NCI-H2029 treated with DMSO at 0.1 percent for 48 hours (cell line): ENCODE results near the gene SNAP23.
A peak's percentile ranks its signal among the peaks of the same experiment; 100 is the strongest.

ENCODE experiments used
- DNase-seq: peaks from one replicate; lab custom pipeline; 2025; lab: John Stamatoyannopoulos, UW

SNAP23 gene

GRCh38 chr15:42495361-42496212, at the start of gene SNAP23:
TSS of gene SNAP23 (plus strand) at chr15:42495634. CDS start at chr15:42511847, 16,213 bp downstream.
- DNase-seq = peak; percentile 19

- no peak for DNase-seq
Measured at GRCh38 chr15:42447599-42447998, 47.8 kb upstream of the SNAP23 start.

GRCh38 chr15:42448281-42448680, 47.2 kb upstream of the SNAP23 start:
- DNase-seq = no peak

DNA sequence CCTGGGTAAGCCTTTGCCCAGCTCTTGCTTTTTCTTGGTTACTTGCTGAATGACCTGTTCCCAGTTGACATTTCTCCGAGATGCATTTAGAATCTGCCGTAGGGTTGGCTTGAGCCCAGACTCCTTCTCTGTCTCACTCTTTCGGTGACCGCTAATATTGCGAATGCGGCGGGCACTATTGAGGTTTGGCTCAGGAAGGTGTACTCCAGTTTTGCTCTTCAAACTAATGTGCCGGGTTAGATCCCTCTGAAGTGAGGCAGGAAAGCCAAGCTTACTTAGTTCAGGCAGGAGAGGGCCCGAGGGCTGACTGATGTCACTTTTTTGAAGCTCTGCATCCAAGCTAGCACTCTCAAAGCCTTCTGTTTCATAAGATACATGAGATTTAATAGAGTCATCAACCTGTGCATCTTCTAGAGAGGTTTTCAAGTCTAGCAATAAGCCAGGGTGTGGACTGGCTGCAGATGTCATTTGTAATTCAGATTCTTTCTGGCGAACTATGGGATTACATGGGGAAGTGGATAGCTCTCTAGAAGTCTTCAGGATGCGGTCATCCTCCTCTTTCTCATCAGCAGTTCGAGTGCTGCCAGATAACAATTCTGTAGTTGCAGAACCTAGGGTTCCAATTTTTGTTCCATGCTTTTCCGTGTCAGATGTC, 45.5 kb upstream of the SNAP23 start:
- no peak for DNase-seq

DNA sequence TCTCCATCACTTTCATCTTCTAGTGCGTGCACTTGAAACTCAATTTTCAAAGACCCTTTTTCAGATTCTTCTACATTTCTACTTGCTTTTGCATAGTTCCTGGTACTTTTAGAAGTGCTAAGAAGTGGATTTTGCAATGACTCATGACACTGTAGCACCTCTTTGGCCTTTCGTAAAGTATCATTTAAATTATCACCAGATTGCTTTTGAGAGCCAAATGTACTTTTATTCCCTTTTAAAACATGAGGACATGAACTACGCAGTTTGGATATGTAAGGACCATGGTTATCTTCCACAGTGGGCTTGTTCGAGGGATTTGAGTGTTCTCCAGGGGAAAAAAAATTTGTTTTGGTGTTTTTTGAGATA, 45.0 kb upstream of the SNAP23 start:
- no peak for DNase-seq

- DNase-seq = no peak
Measured at GRCh38 chr15:42453826-42454225, 41.6 kb upstream of the SNAP23 start.

- DNase-seq = no peak
Measured at GRCh38 chr15:42456531-42456930, 38.9 kb upstream of the SNAP23 start.

DNA sequence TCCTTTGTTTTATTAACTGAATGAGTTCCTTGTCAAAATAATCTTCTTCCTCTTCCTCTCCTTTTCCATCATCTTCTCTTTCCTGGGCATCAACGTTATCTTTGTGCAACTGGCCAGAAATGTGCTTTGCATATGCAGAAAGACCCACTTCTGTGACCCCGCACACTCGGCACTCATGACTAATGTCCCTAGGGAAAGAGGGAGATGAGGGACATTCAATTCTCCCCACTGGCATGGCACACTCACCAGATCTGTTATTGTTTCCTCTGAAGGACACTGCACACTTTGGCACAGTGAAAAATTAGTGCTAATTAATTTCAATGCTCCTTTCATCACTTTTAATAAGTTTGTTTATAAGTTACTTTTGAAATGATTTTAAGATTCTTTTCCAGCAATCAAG, 38.5 kb upstream of the SNAP23 start:
- DNase-seq = no peak

DNA sequence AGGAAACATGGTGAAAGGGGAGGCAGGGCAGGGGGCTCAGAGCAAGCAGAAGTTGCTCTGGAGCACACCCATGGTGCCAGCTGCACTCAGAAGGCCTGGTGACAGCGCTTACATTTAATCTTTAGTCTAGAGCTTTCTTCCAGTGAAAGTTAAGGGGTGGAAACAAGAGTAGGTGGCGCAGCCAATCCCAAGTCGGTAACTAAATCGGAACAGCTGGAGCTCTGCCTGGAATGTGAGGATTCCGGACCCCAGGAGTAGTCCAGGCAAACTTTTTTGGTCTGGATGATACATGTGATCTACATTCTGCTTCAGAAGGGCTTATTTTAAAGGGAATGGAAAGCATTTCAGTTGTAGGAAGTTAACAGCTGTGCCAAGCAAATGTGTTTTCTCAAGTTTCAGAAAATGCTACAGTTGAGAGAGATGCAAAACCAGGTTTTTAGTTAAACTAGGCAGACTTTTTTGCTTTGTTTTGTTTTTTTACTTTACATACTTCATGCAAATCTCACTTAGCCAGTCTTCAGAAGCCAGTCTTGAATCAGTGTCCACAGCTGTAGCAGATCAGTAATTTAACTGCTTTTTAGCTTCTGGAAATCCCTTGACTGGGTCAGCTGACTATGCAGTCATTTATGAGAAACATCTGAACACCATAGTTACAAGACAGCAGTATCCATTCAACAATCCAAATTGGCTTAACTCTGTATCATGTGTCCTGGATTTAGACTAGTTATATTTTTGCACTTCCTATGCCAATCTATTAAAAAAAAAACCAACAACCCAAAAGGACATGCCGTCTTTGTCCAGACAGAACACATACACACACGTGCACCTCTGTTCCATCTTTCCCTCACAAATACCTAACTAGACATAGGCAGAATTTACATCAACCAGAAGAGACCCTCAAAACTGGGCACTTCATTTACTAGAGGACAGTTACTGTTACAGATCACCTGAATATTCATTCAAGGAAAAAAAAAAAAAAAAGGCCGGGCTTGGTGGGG, 37.7 kb upstream of the SNAP23 start:
- DNase-seq = no peak

DNA sequence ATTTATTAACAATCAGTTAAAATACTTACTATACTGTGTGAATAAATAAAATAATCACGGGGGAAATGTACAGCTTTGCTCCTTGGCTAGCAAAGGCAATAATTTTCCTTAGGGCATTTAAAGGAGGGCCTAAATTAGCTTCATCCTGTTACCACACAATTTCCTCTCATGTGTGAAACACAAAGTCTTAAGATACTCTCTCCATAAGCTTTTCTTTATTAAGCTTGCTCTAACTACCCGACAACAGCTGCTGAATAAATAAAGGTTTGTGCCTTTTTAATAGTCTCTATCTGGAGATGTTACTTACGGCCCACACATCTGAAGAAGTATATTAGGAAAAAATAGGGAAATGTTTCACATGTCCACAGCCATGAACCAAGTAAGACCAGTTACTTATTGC, 34.2 kb upstream of the SNAP23 start:
- DNase-seq = no peak

GRCh38 chr15:42465520-42466259, 29.7 kb upstream of the SNAP23 start:
- no peak for DNase-seq

DNA sequence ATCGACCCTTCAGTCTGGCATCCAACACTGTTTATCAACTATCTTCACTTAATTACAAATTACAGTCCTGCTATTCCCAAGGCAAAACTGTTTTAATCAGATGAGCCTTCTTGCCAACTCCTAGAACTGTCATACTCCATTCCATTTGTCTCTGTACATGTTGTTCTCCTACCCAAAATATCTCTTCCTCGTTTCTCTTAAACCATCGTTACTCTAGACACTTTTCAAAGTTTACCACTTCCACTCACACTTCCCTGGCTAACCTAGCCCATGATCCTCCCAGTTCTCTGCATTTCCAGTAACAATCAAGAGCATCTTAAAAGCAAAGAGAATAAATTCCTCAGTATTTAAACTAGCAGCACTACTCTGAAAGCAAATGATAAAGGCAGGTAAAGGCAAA, 24.4 kb upstream of the SNAP23 start:
- no peak for DNase-seq

GRCh38 chr15:42474827-42475226, 20.6 kb upstream of the SNAP23 start:
- no peak for DNase-seq

DNA sequence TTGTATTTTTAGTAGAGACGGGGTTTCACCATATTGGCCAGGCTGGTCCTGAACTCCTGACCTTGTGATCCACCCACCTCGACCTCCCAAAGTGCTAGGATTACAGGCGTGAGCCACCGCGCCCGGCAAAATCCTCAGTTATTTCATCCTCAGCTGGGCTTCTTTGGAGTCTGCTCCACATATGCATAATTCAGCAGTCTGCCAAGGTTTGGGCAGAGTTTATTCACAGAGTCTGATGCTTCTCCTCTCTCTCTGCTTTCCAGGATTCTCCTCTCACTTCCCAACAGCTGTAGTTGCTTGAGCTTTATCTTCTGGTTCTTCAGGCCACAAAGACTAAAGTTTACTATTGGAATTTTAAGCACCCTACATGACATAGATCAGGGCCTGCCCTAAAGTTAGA, 12.7 kb upstream of the SNAP23 start:
- DNase-seq = no peak

GRCh38 chr15:42483677-42484076, 11.8 kb upstream of the SNAP23 start:
- no peak for DNase-seq

DNA sequence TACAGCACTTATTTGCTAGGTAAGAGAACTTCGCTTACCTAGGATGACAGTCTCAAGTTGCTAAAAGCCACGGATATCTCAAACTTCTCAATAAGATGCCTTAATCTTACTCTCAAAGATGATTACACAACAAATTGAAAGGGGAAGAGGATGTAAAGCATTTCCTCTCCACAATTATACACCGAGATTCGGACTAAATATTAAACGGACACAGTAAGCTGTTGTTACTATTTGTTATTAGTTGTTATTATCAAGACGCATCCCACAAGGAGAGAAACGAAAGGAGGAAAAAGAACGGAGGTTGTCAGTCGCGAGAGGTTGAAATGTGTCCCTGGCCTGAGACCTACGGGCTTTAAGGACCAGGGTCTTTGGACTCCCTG, 5.2 kb upstream of the SNAP23 start:
- DNase-seq = no peak

GRCh38 chr15:42490671-42491538, 4.5 kb upstream of the SNAP23 start, which contains the start of gene ZNF106:
TSS of gene ZNF106 (minus strand) at chr15:42491141. CDS start at chr15:42472289, 18,852 bp downstream.
- peak; percentile 66 for DNase-seq

GRCh38 chr15:42491539-42492225, 3.8 kb upstream of the SNAP23 start:
- DNase-seq = no peak

DNA sequence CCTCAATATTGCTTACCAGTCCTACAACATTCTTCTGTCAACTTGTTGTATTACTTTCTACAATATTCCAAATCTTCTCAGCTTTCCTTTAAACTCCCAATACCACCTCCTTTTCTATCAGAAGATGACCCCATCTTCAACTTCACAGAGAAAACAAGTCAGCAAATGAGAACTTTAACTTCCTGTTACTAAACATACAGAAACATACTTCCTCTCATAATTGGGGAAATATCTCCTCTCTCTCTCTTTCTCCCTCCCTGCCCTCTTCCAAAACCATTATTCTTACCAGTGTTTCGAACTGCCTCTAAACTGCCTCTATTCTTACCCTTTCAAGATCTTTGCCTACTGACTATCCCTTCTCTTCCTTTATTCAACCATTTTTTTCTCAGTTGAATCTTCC, 1.8 kb upstream of the SNAP23 start:
- DNase-seq = no peak

DNA sequence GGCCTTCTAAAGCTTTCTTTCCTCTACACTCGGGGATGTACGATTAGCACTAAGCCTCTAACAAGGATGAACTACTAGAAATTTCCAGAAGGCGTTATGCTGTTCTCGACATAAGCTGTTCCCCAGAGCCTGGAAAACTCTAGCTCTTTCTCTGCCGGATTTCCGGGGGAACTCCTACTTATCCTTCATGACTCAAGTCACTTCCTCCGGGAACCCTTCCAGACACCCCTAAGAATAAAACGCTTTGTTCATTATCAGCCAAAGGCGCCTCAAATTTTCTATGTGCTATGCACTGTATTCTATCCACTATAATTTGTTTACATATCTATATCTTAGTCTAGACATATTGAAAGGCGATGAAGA, 455 bp upstream of the SNAP23 start:
- DNase-seq = no peak
